ENCODE measurements around the gene BLVRB. TPM values are rescaled to one million over a fixed set of nuclear protein-coding genes. Genes with fewer than 3 reads are reported as not detected.

The BLVRB gene
- total and polyA plus RNA-seq, 9 of the 15 experiments (the other 6 are each of a cell fraction or from before 2014, with no cell fraction given): 81.1 to 749 (median 331) TPM

DNA sequence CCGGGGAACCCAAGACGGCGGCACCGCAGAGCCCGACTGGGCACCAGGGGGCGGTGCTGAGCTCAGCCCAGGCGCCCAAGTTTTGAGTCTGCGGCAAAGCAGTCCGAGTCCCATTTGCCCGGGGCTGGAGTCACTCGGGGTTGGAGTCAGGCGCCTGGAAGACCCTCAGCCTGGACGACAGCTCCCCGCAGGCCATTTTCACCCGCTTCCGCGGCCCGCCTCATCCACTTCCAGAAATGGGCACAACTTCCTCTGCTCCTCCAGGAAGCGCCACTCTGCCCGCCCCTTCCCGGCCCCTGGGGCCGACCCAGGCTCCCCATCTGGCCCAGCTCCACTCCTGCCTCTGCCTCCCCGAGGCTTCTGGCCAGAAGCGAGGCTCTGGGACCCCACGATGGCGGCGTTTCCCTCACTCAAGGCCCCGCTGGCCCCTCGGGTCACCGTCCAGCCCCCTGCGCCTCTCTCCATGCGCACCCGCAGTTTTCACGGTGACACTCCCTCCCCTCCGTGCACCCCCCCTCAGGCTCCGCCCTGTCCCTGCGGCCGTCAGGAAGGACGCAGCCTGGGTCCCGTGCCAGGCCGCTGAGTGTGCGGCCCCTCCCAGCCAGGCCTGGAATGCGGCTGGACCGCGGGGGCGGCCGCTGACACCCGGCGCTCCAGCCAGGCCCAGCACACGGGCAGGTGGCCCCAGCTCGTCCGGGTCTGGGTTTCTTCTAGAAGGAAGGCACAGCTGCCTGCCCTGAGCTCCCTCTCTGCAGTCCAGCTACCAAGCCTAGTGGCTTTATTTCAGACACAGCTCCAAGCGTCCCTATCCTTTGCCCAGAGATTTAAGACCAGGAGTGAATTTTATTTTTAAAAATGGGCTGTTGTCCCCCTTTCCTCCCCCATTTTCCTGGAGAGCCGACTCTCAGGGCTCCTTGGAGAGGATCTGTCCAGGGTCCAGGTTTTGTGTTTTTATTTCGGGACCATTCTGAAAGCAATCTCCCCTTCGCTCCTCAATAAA, 44.5 kb downstream of the BLVRB start (continued):
- peak; percentile 56 for TF ChIP-seq KLF16 (IDR thresholded peaks at IDR 0.05)
- no peak for TF ChIP-seq TRIM28 (IDR thresholded peaks at IDR 0.05)
- no peak for TF ChIP-seq ZKSCAN8 (CRISPR knock-in tag; IDR thresholded peaks at IDR 0.05)
- no peak for TF ChIP-seq MED1 (CRISPR knock-in tag; IDR thresholded peaks at IDR 0.05; ENCODE audit: borderline replicate concordance)
- peak; percentile 77 for TF ChIP-seq NCOR1 (IDR thresholded peaks at IDR 0.05)
- peak in 1 of 2 experiments; percentile 82; a peak in 2 of 4 replicates for TF ChIP-seq HDAC1 (IDR thresholded peaks at IDR 0.05)
- TF ChIP-seq ZNF584 (CRISPR knock-in tag; IDR thresholded peaks at IDR 0.05; ENCODE audit: low read depth): no peak
- peak; percentile 12; the same call in 1 of the 2 replicates for TF ChIP-seq CBX5 (IDR thresholded peaks at IDR 0.05; ENCODE audit: borderline replicate concordance, low read depth)
- TF ChIP-seq ZBTB2 (IDR thresholded peaks at IDR 0.05): 0 out of 2 replicates have a peak, but pooled peaks have one; percentile 62
- TF ChIP-seq NBN (IDR thresholded peaks at IDR 0.05; ENCODE audit: low read depth): 0 out of 2 replicates have a peak, but pooled peaks have one; percentile 42
- TF ChIP-seq ZNF175 (CRISPR knock-in tag; IDR thresholded peaks at IDR 0.05; ENCODE audit: low read depth): no peak
- no peak for TF ChIP-seq HNRNPK (IDR thresholded peaks at IDR 0.05; ENCODE audit: low read depth, low read length, poor library complexity, severe bottlenecking)
- no peak for TF ChIP-seq ZC3H8 (IDR thresholded peaks at IDR 0.05)
- peak; percentile 64 for TF ChIP-seq JUND (IDR thresholded peaks at IDR 0.05; ENCODE audit: borderline replicate concordance, low read depth, low read length)
- TF ChIP-seq JUND (tag; IDR thresholded peaks at IDR 0.05; ENCODE audit: borderline replicate concordance, low read depth, low read length): no peak; the same call in 2 of the 3 replicates
- TF ChIP-seq GATAD2A (IDR thresholded peaks at IDR 0.05): peak; percentile 93
- no peak for TF ChIP-seq ZNF3 (CRISPR knock-in tag; IDR thresholded peaks at IDR 0.05)
- TF ChIP-seq SAFB2 (IDR thresholded peaks at IDR 0.05; ENCODE audit: borderline replicate concordance, low read depth, low read length, severe bottlenecking): no peak
- 0 out of 2 replicates have a peak, but pooled peaks have one; percentile 33 for TF ChIP-seq GTF2E2 (tag; IDR thresholded peaks at IDR 0.05)
- TF ChIP-seq CBFB (CRISPR knock-in tag; IDR thresholded peaks at IDR 0.05): peak; percentile 89
- no peak for TF ChIP-seq SNRNP70 (optimal IDR thresholded peaks at IDR 0.05; ENCODE audit: low read depth, low read length)
- TF ChIP-seq PURB (CRISPR knock-in tag; IDR thresholded peaks at IDR 0.05; ENCODE audit: low read depth): no peak
- peak; percentile 82 for TF ChIP-seq RB1 (IDR thresholded peaks at IDR 0.05; ENCODE audit: low read depth)
- TF ChIP-seq, protein P1, sequence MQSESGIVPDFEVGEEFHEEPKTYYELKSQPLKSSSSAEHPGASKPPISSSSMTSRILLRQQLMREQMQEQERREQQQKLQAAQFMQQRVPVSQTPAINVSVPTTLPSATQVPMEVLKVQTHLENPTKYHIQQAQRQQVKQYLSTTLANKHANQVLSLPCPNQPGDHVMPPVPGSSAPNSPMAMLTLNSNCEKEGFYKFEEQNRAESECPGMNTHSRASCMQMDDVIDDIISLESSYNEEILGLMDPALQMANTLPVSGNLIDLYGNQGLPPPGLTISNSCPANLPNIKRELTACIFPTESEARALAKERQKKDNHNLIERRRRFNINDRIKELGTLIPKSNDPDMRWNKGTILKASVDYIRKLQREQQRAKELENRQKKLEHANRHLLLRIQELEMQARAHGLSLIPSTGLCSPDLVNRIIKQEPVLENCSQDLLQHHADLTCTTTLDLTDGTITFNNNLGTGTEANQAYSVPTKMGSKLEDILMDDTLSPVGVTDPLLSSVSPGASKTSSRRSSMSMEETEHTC (IDR thresholded peaks at IDR 0.05): peak; percentile 69; the same call in 1 of the 2 replicates
- TF ChIP-seq ATF4 (CRISPR knock-in tag; IDR thresholded peaks at IDR 0.05): no peak; the same call in 1 of the 2 replicates
- no peak for TF ChIP-seq MCM7 (IDR thresholded peaks at IDR 0.05)
- TF ChIP-seq ADNP (tag; IDR thresholded peaks at IDR 0.05): no peak

All from K562 (cell line).